ENCODE data around the gene RABGGTA.

Gene RABGGTA

GRCh38 chr14:24304019-24304387 lies 32.6 kb upstream of the RABGGTA start:
- DNase-seq: no peak

DNA sequence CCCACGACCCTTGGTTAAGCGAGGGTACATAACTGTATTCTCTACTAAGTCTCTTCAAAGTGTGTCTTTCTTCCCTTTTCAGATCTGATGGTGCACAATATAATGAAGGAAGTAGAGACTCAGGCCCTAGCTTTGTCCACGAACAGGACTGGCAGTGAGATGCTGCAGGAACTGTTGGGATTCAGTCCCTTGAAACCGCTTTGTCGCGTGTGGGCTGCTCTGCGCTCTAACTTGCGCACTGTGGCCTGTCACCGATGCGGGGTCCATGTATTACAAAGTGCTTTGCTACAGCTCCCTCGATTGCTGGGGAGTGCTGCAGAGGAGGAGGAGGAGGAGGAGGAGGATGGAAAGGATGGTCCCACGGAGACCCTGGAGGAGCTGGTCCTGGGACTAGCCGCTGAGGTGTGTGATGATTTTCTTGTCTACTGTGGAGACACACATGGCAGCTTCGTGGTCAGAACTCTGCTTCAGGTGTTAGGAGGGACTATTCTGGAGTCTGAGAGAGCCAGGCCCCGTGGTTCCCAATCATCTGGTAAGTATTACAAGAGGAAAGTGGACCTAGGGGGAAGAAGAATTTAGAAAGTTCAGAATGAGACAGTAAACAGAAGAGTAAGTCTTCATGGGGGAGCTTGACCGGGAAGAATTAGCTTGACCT lies 29.1 kb upstream of the RABGGTA start:
- no peak for DNase-seq

GRCh38 chr14:24299255-24300191 lies 28.1 kb upstream of the RABGGTA start, which contains the start of the genes DHRS1 and NOP9:
Gene DHRS1 (minus strand): TSS chr14:24299780. CDS start chr14:24299106, 674 bp downstream.
Gene NOP9 (plus strand): TSS chr14:24299850. CDS start chr14:24299955, 105 bp downstream.
- peak; percentile 85 for DNase-seq

DNA sequence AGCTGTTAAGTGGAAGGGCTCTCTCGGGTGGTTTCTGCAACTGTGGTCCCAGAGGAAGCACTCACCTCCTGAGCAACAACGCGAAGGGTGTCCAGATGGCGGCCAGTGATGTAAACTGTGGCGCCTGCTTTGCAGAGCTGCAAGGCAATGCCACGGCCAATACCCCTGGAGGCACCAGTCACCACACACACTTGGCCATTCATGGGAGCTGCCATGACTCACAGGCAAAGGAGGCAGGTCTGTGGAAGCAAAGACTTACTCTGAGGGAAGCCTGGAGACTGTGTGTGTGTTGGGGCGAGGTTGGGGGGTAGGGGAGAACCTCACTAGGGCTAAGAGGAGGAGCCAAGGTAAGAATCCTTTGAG lies 27.5 kb upstream of the RABGGTA start:
- peak; percentile 38 for DNase-seq

DNA sequence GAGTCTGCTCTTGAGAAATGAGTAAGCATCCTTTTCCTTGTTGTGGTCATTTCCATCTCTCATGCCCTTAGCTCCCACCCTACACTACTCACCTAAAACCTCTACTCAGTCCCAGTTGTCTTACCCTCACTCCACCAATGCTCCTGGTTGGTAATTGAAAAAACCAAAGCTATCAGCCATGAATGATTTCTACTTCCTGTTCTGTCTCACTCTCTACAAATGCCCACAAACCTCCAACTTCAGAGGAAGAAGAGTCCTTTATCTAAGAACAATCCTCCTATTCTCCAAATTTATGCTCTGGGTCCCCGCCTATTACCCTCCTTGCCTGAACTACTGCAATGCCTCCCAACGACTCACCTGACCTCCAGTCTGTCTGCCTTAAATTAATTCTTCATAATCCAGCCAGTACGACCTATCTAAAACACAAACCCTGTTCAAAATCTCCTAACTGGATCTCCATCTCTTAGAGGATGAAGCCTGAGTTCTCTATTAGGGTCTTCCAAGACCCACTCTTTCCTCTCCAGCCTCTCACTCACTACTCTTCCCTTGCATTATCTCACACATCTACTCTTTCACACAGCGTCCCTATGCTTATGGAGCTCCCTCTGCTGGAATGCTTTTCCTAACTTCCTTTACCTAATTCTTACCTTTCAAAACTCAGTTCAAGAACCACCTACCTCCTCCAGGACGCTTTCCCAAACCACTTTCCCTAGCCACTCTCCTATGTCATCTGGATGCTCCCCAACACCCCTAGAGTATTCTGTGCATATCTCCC lies 26.0 kb upstream of the RABGGTA start:
- peak; percentile 18 for DNase-seq

GRCh38 chr14:24296341-24297157 lies 25.2 kb upstream of the RABGGTA start:
- DNase-seq: peak; percentile 93

- no peak for DNase-seq
Observed at GRCh38 chr14:24293525-24293924, 22.1 kb upstream of the RABGGTA start.

- no peak for DNase-seq
Observed at GRCh38 chr14:24292118-24292807, 20.9 kb upstream of the RABGGTA start.

DNA sequence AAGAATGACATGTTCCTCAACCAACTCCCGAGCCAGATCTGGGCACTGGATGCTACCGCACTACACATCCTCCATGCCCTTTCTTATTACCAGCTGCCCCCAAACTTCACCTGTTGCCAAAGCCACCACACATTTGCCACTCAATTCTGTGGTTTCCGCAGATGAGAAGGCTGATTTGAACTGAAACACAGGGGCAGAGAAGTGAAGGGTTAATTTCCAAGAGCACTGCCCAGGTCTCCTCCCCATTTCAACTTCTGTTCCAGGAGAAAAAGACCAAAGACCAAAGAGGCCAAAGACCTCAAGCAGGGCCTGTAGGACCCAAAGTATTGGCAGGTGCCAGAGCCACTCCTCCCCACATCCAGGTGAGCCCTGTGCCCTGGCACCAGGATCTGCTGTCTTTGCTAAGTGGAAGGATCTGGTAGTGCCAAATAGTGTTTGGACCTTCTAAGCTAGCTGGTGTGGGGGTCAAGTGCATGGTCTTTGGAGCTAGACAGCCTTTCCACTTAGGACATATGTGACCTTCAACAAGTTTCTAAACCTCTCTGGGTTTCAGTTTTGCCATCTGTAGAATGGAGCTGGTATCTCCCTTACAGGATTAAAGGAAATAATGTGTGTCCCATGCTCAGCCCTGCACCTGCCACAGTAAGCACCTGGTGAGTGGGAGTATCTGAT lies 20.2 kb upstream of the RABGGTA start:
- DNase-seq: no peak

GRCh38 chr14:24290746-24291145 lies 19.3 kb upstream of the RABGGTA start:
- no peak for DNase-seq

DNA sequence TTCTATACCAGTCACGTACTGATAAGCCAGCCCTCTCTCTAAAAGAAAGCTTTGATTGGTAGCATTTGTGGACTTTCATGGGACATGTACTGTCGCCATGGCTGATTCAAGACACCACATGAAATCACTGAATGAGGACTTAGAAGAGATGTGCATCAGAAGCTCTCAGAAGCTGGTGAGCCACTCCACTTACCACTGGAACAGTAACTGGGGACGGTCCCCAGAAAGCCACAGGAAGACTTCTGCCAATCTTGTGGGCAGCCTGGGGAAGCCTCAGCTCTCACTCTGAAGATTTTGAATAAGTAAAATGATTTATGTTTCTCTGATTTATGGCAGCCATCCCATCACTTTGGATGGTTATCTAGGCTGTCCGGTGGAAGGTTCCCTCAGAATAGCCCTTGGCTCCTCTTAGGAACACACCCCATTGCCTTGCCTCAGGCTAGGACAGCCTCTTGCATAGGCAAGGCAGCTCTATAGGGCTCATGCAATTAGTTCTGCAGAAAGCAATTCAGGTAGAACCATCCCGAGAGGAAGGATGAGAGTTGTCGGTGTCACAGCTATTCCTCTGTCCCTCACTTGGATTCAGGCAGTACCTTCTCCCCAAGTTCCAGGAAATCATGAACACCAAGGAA lies 18.4 kb upstream of the RABGGTA start:
- DNase-seq: no peak

DNA sequence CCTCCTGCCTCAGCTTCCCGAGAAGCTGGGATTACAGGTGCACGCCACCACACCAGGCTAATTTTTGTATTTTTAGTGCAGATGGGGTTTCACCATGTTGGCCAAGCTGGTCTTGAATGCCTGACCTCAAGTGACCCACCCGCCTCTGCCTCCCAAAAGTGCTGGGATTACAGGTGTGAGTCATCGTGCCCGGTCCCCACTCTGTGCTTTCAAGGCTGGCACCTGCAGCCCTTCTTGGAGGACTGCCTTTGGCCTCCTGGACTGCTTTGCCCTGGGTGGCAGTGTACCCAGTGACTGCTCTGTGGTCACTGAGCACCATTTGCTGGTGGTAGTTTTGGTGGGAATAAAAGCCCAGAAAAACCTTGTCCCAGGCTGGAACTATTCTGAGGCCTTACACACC lies 15.6 kb upstream of the RABGGTA start:
- no peak for DNase-seq

DNA sequence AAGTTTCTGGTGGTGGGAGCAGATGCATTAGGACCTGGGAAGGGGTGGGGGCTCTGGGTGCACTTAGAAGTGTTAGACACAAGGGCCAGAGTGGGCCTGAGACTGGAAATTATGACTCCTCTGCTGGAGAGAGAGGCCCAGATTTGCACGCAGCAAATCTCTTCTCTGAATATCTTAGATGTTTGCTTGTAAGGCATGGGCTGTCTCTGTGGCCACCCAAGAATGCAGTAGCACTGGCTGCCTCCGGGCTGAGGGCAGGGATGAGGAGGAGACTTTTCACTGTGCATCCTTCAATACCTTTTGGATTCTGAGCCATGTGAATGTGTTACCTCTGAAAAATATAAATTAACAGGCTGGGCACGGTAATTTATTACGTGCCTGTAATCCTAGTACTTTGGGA lies 14.0 kb upstream of the RABGGTA start:
- no peak for DNase-seq

DNA sequence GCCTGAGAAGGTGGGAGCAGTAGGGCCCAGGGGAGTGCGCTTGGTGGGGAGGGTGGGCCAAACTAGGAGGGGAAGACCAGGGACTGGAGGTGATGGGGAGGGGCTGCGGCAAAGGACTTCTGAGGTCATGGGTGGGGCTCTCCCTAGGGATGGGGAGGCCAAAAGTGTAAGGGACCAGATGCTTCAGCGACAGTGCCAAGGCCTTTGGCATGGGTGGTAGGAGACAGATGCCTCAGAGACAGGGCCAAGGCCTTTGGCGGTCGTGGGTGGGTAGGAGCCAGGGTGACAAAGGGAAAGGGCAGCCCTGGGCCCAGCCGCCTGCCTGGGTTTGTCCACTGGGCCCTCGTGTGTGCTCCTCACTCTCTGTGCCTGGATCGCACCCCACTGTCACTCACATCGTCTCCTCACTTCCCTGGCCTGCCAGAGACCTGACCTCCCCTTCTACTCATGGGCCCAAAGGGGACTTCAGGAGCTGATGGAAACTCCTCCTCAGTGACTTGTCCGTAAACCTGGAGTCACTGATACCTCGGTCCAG lies 13.2 kb upstream of the RABGGTA start:
- DNase-seq: no peak

- DNase-seq: no peak
Observed at GRCh38 chr14:24283796-24284460, 12.5 kb upstream of the RABGGTA start.

GRCh38 chr14:24282736-24283135 lies 11.3 kb upstream of the RABGGTA start:
- DNase-seq: no peak

DNA sequence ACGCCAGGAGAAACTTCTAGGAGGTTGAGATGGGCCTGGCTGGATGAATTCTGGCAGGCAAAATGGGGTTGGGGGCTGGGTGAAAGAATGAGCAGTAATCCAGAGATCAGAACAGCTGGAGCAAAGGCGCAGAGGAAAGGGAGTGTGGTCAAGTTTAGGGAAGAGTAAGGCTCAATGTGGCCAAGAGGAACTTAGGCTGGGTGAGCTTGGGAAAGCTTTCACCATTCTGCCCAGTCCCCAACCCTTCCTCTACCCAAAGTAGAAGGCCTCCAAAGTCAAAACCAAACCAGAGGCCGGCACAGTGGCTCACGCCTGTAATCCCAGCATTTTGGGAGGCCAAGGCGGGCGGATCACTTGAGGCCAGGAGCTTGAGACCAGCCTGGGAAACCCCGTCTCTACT lies 10.2 kb upstream of the RABGGTA start:
- no peak for DNase-seq

DNA sequence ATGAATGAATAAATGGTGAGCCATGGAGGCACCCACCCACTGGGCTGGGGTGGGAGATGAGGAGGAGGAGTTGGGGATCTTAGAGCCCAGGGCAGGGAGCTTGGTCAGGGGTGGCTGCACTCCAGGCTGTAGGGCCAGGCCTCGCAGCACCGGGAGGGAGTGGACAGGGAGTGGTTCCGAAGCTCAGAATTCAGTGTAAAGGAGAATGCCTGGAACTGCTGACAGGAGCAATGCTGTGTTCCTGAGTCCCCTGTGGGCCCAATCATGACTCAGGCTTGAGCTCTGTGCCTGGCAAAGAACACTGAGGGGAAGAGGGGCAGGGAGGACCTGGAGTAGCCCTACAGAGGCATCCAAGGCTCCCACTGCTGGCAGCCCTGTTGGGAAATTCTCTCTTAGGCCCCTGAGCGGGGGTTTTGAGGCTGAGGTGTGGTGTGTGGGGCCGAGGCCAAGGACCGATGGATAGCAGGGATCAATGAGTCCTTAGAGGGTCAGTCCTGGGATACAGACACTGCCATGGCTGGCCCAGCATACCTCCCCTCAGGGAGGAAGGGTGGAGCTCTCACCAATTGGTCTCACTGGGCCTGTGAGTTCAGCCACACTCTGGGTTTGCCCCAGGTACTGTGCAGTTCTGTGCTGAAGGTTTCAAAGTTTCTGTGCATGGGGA lies 9.5 kb upstream of the RABGGTA start:
- DNase-seq: no peak
